SU-DHL-6 (cell line): ENCODE data around the gene SERTAD2.

Source experiments
- EZH2phosphoT487 ChIP-seq: fragments of 200-600 bp; sonication (generic), shearing (Covaris generic); conservative IDR thresholded peaks from 2 replicates; pipeline ENCODE4 v1.6.1; 2018; ENCODE audit warnings: mild to moderate bottlenecking, antibody characterized with exemption, low read length, moderate library complexity, mixed read lengths
- TF ChIP-seq, protein P1 (sequence below): fragments of 200-600 bp; sonication (generic); IDR thresholded peaks from one replicate; pipeline ENCODE4 v1.5.1; 2017; ENCODE audit warnings: antibody characterized with exemption, mild to moderate bottlenecking, low read length, moderate library complexity; ENCODE audit not compliant: insufficient read depth, poor library complexity, severe bottlenecking

DNA sequence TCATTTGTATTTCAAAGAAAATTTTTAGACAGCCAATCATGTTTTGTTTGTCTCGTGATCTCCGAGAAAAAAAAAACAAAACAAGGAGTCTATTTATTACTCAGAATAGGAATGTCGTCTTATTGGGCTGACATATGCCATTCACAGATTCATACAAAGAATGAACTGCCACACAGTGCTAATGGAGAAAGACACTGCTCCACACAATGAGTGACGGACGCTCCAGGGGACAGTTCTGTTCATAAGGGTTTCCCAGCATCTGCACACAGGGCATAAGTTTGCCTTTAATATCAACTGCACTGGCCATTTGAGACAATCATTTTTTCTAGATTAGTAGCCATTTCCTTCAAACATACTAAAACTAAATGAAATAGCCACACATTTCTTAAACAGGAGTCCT lies 3.4 kb downstream of the SERTAD2 start:
- TF ChIP-seq, protein P1, sequence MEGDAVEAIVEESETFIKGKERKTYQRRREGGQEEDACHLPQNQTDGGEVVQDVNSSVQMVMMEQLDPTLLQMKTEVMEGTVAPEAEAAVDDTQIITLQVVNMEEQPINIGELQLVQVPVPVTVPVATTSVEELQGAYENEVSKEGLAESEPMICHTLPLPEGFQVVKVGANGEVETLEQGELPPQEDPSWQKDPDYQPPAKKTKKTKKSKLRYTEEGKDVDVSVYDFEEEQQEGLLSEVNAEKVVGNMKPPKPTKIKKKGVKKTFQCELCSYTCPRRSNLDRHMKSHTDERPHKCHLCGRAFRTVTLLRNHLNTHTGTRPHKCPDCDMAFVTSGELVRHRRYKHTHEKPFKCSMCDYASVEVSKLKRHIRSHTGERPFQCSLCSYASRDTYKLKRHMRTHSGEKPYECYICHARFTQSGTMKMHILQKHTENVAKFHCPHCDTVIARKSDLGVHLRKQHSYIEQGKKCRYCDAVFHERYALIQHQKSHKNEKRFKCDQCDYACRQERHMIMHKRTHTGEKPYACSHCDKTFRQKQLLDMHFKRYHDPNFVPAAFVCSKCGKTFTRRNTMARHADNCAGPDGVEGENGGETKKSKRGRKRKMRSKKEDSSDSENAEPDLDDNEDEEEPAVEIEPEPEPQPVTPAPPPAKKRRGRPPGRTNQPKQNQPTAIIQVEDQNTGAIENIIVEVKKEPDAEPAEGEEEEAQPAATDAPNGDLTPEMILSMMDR: no peak
- no peak for TF ChIP-seq EZH2phosphoT487
